H9 (cell line): Measurements from ENCODE around the gene PADI4. TPM values are rescaled to one million over a fixed set of nuclear protein-coding genes. Genes with fewer than 3 reads are reported as not detected.

ENCODE experiments used
- DNase-seq: peaks from one replicate; pipeline ENCODE4 v3.0.0-alpha.2; 2017
- H2AFZ ChIP-seq: one replicate; pipeline ENCODE4 v1.6.1; 2013; ENCODE audit warnings: mild to moderate bottlenecking, low read length, control low read depth, moderate library complexity
- H2AK5ac ChIP-seq: 2 replicates; pipeline ENCODE4 v1.6.1; 2013; ENCODE audit warnings: low read length, control low read depth, mixed read lengths; ENCODE audit not compliant: insufficient read length
- H2BK120ac ChIP-seq: one replicate; pipeline ENCODE4 v1.6.1; 2013; ENCODE audit warnings: low read depth, mild to moderate bottlenecking, low read length, control low read depth, inconsistent platforms; ENCODE audit not compliant: poor library complexity, severe bottlenecking
- H2BK12ac ChIP-seq: 2 replicates; pipeline ENCODE4 v1.6.1; 2013; ENCODE audit warnings: low read length, control low read depth, mixed read lengths, low read depth; ENCODE audit not compliant: insufficient read length
- H2BK15ac ChIP-seq: 2 replicates; pipeline ENCODE4 v1.6.1; 2013; ENCODE audit warnings: low read depth, low read length, control low read depth
- H2BK20ac ChIP-seq: one replicate; pipeline ENCODE4 v1.6.1; 2013; ENCODE audit warnings: low read depth, mild to moderate bottlenecking, low read length, control low read depth, inconsistent platforms; ENCODE audit not compliant: poor library complexity, severe bottlenecking
- H2BK5ac ChIP-seq: 2 replicates; pipeline ENCODE4 v1.6.1; 2013; ENCODE audit warnings: low read length, control low read depth, mixed read lengths; ENCODE audit not compliant: insufficient read length
- H3K14ac ChIP-seq: 2 replicates; pipeline ENCODE4 v1.6.1; 2013; ENCODE audit warnings: low read length, control low read depth; ENCODE audit not compliant: insufficient read depth
- H3K18ac ChIP-seq: 2 replicates; pipeline ENCODE4 v1.6.1; 2013; ENCODE audit warnings: low read depth, mild to moderate bottlenecking, mixed read lengths, low read length, control low read depth; ENCODE audit not compliant: insufficient read length
- H3K23ac ChIP-seq: 2 replicates; pipeline ENCODE4 v1.6.1; 2013; ENCODE audit warnings: low read length, control low read depth, mixed read lengths, low read depth; ENCODE audit not compliant: insufficient read length
- H3K23me2 ChIP-seq: 2 replicates; pipeline ENCODE4 v1.6.1; 2013; ENCODE audit warnings: low read depth, mild to moderate bottlenecking, mixed read lengths, low read length, control low read depth; ENCODE audit not compliant: insufficient read length, poor library complexity, severe bottlenecking
- H3K27ac ChIP-seq: 2 replicates; pipeline ENCODE4 v1.5.1; 2013; ENCODE audit warnings: low read length, control low read depth, mixed read lengths, low read depth; ENCODE audit not compliant: insufficient read length
- H3K27me3 ChIP-seq: 2 replicates; pipeline ENCODE4 v1.6.1; 2013; ENCODE audit warnings: low read length, control low read depth, inconsistent platforms; ENCODE audit not compliant: insufficient read depth
- H3K4ac ChIP-seq: 2 replicates; pipeline ENCODE4 v1.6.1; 2013; ENCODE audit warnings: low read depth, mild to moderate bottlenecking, control low read depth, inconsistent platforms, low read length, moderate library complexity
- H3K4me1 ChIP-seq: 2 replicates; pipeline ENCODE4 v1.6.1; 2013; ENCODE audit warnings: low read length, control low read depth, inconsistent platforms; ENCODE audit not compliant: insufficient read depth
- H3K4me2 ChIP-seq: 2 replicates; pipeline ENCODE4 v1.6.1; 2013; ENCODE audit warnings: low read length, control low read depth, mixed read lengths; ENCODE audit not compliant: insufficient read length, insufficient read depth
- H3K56ac ChIP-seq: 2 replicates; pipeline ENCODE4 v1.6.1; 2013; ENCODE audit warnings: low read depth, mild to moderate bottlenecking, mixed read lengths, low read length, control low read depth; ENCODE audit not compliant: insufficient read length
- H3K79me1 ChIP-seq: 2 replicates; pipeline ENCODE4 v1.6.1; 2013; ENCODE audit warnings: low read depth, mild to moderate bottlenecking, moderate library complexity, low read length, control low read depth, inconsistent platforms; ENCODE audit not compliant: insufficient read depth, poor library complexity, severe bottlenecking
- H3K79me2 ChIP-seq: 2 replicates; pipeline ENCODE4 v1.6.1; 2013; ENCODE audit warnings: low read length, control low read depth, inconsistent platforms; ENCODE audit not compliant: insufficient read depth
- H3K9ac ChIP-seq: 2 replicates; pipeline ENCODE4 v1.6.1; 2013; ENCODE audit warnings: low read length, control low read depth, mixed read lengths; ENCODE audit not compliant: insufficient read length; ENCODE audit errors: extremely low read depth
- H3K9me3 ChIP-seq: one replicate; pipeline ENCODE4 v1.6.1; 2013; ENCODE audit warnings: low read depth, low read length, inconsistent platforms; ENCODE audit not compliant: control insufficient read depth
- H3T11ph ChIP-seq: one replicate; pipeline ENCODE4 v1.6.1; 2013; ENCODE audit warnings: mild to moderate bottlenecking, low read length, control low read depth, inconsistent platforms
- H4K20me1 ChIP-seq: one replicate; pipeline ENCODE4 v1.6.1; 2013; ENCODE audit not compliant: control insufficient read depth, insufficient read length, insufficient read depth
- H4K5ac ChIP-seq: 2 replicates; pipeline ENCODE4 v1.6.1; 2013; ENCODE audit warnings: low read depth, mild to moderate bottlenecking, mixed read lengths, low read length, control low read depth; ENCODE audit not compliant: insufficient read length
- H4K8ac ChIP-seq: replicated peaks from 2 replicates; pipeline ENCODE4 v1.6.1; 2013; ENCODE audit warnings: low read length, control low read depth, mixed read lengths, low read depth; ENCODE audit not compliant: insufficient read length
- H4K91ac ChIP-seq: 2 replicates; pipeline ENCODE4 v1.6.1; 2013; ENCODE audit warnings: low read depth, mild to moderate bottlenecking, moderate library complexity, mixed read lengths, low read length, control low read depth; ENCODE audit not compliant: insufficient read length
- H3K27ac Mint-ChIP-seq, 3 experiments: 2 replicates in 2 of 3; 3 replicates in 1 of 3; pipeline ENCODE4 v1.8.0; 2020 to 2021; ENCODE audit warnings: mixed read lengths in 3 of 3, mild to moderate bottlenecking in 1 of 3, moderate library complexity in 1 of 3
- H3K27me3 Mint-ChIP-seq: 2 replicates; pipeline ENCODE4 v1.8.0; 2021; ENCODE audit warnings: low read depth, mild to moderate bottlenecking, moderate library complexity, mixed read lengths
- H3K36me3 Mint-ChIP-seq, 3 experiments: 2 replicates in 2 of 3; 3 replicates in 1 of 3; pipeline ENCODE4 v1.8.0; 2020 to 2021; ENCODE audit warnings: low read depth in 3 of 3, mixed read lengths in 3 of 3; ENCODE audit not compliant: insufficient read depth in 1 of 3
- H3K4me1 Mint-ChIP-seq, 2 experiments: 2 replicates each; pipeline ENCODE4 v1.8.0; 2020; ENCODE audit warnings: mixed read lengths in 2 of 2
- H3K4me3 Mint-ChIP-seq, 2 experiments: 2 replicates in 1 of 2; 3 replicates in 1 of 2; pipeline ENCODE4 v1.8.0; 2020 to 2021; ENCODE audit warnings: mild to moderate bottlenecking in 2 of 2, mixed read lengths in 2 of 2, moderate library complexity in 1 of 2
- H3K9me3 Mint-ChIP-seq, 2 experiments: 2 replicates in 1 of 2; 3 replicates in 1 of 2; pipeline ENCODE4 v1.8.0; 2020; ENCODE audit warnings: mild to moderate bottlenecking in 2 of 2, mixed read lengths in 2 of 2, moderate library complexity in 1 of 2
- WGBS: extraction: QIAGEN DNeasy Blood & Tissue Kit; methylation state at CpG from one replicate; pipeline ENCODE4 v1.1.7; 2013; ENCODE audit warnings: missing lambda C conversion rate, low lambda C conversion rate, mixed read lengths; ENCODE audit not compliant: insufficient read length; ENCODE audit errors: extremely low coverage; 5-methylcytosine and 5-hydroxymethylcytosine counted together
- total RNA-seq: library from RNA; stranded (reverse); gene quantifications from 2 replicates; pipeline ENCODE4 v1.2.1, GENCODE V29; 2021
- TF ChIP-seq, protein P1 (sequence below): fragments of 200-600 bp; sonication (generic); conservative IDR thresholded peaks from 3 replicates; pipeline ENCODE4 v1.8.0; 2021; ENCODE audit warnings: antibody characterized with exemption, mild to moderate bottlenecking

Gene PADI4
- total RNA-seq, 1 experiment from 2014 or later = 0.13 TPM

- H4K91ac ChIP-seq = no peak overlapping the region
- no peak overlapping the region for H3K27ac Mint-ChIP-seq
Measured at GRCh38 chr1:17350928-17351446, 43.0 kb downstream of the PADI4 start.

More at GRCh38 chr1:17350928-17351446, 43.0 kb downstream of the PADI4 start:
- Histone ChIP-seq H3K27ac (no peak overlapping the region), H2BK5ac (no peak overlapping the region), H3K14ac (no peak overlapping the region), H2BK120ac (no peak overlapping the region), H3K79me2 (no peaks in the 10 kb centered on the region), H2BK20ac (no peak overlapping the region), H4K20me1 (no peaks in the 10 kb centered on the region), H2AFZ (no peak overlapping the region), H3K9ac (no peak overlapping the region), H3K79me1 (no peaks in the 10 kb centered on the region), H3K27me3 (no peaks in the 10 kb centered on the region), H3K18ac (no peak overlapping the region), H3K23ac (no peak overlapping the region), H2BK15ac (no peak overlapping the region), H4K8ac (no peak overlapping the region), H3K9me3 (no peaks in the 10 kb centered on the region), H3K23me2 (no peaks in the 10 kb centered on the region), H3K56ac (no peak overlapping the region), H3K4me2 (no peak overlapping the region), H3K4me1 (no peaks in the 10 kb centered on the region), H2BK12ac (no peak overlapping the region), H3T11ph (no peak overlapping the region), H4K5ac (no peak overlapping the region), H2AK5ac (no peak overlapping the region), H3K4ac (no peak overlapping the region)
- TF ChIP-seq, protein P1, sequence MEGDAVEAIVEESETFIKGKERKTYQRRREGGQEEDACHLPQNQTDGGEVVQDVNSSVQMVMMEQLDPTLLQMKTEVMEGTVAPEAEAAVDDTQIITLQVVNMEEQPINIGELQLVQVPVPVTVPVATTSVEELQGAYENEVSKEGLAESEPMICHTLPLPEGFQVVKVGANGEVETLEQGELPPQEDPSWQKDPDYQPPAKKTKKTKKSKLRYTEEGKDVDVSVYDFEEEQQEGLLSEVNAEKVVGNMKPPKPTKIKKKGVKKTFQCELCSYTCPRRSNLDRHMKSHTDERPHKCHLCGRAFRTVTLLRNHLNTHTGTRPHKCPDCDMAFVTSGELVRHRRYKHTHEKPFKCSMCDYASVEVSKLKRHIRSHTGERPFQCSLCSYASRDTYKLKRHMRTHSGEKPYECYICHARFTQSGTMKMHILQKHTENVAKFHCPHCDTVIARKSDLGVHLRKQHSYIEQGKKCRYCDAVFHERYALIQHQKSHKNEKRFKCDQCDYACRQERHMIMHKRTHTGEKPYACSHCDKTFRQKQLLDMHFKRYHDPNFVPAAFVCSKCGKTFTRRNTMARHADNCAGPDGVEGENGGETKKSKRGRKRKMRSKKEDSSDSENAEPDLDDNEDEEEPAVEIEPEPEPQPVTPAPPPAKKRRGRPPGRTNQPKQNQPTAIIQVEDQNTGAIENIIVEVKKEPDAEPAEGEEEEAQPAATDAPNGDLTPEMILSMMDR = no peak
- no CpG with 5 or more reads among the region's 7 CpGs for WGBS
- peaks cover 15% of the 10 kb centered on the region for H3K27me3 Mint-ChIP-seq
- no peak for DNase-seq
- no peaks in the 10 kb centered on the region for H3K9me3 Mint-ChIP-seq
- peaks cover 7 to 18% of the 10 kb centered on the region in 2 experiments for H3K4me1 Mint-ChIP-seq
- H3K4me3 Mint-ChIP-seq = no peak overlapping the region
- H3K36me3 Mint-ChIP-seq = no peaks in the 10 kb centered on the region; a peak in 1 of 7 replicates
